ENCODE data around the gene AKAP13.

Gene AKAP13

DNA sequence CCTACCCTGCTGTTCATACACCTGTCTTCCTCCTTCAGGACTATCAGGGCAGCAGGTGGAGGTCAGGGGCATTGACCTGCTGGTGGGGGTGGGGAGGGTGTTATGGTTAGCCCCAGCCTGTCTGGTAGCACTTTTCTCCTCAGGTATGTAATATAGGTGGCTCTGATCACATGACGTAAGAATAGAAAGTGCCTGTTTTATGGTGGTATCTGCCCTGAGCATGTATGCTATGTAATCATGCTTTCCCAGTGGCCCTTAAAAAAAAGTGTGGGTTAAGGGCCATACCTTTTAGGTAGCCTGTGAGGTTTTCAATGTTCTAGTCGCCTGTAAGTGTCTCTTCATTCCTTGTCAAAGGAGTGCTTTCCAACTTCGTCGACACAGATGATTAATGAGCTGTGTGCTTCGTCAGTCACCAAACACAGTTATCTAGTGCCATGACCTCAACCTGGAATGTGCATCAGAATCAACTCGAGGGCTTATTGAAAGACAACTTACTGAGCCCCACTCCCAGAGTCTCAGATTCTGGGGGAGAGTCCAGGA, 328.1 kb downstream of the AKAP13 start:
- DNase-seq = no peak

- no peak for DNase-seq
Observed at GRCh38 chr15:85709250-85709649, 328.8 kb downstream of the AKAP13 start.

GRCh38 chr15:85710340-85710842, 330.0 kb downstream of the AKAP13 start:
- no peak for DNase-seq

- DNase-seq = no peak
Observed at GRCh38 chr15:85711580-85712192, 331.3 kb downstream of the AKAP13 start.

GRCh38 chr15:85716261-85716660, 335.9 kb downstream of the AKAP13 start:
- no peak for DNase-seq

- DNase-seq = no peak
Observed at GRCh38 chr15:85717212-85717611, 336.8 kb downstream of the AKAP13 start.

DNA sequence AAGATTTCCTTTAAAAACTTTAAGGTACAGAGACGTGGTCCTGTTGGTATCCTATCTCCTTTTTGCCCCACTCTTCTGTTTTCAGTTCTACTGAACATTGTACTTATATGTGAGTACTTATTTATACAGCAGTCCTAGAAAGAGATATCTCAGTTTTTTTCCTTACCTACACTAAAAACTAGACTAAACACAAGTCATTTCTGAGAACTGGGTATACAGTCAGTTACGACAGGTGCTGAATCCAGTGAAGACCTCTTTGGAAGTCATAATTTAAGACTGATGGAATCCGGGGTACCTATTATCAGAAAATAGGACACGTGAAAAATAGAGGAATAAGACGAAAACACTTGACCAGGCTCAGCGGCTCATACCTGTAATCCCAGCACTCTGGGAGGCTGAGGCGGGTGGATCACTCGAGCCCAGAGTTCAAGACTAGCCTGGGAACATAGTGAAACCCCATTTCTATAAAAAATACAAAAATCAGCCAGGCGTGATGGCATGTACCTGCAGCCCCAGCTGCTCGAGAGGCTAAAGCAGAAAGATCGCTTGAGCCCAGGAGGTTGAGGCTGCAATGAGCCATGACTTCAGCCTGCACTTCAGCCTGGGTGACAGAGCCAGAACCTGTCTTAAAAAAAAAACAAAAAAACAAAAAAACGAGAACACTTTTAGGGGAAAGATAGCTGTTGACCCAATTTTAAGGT, 338.0 kb downstream of the AKAP13 start:
- DNase-seq = no peak

DNA sequence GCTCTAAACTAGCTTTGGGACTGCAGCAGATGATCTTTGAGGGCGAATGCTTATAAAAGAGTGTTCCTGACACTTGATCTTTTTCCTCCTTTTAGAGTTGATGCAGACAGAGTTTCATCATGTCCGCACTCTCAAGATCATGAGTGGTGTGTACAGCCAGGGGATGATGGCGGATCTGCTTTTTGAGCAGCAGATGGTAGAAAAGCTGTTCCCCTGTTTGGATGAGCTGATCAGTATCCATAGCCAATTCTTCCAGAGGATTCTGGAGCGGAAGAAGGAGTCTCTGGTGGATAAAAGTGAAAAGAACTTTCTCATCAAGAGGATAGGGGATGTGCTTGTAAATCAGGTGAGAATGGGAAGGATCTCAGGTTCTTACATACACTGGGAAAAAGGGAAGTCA, 338.6 kb downstream of the AKAP13 start:
- DNase-seq = no peak

GRCh38 chr15:85722374-85723152, 342.2 kb downstream of the AKAP13 start:
- peak; percentile 46 for DNase-seq

GRCh38 chr15:85723960-85724945, 343.9 kb downstream of the AKAP13 start:
- DNase-seq = no peak

GRCh38 chr15:85725019-85725418, 344.6 kb downstream of the AKAP13 start:
- DNase-seq = no peak

GRCh38 chr15:85725564-85725963, 345.2 kb downstream of the AKAP13 start:
- DNase-seq = no peak

DNA sequence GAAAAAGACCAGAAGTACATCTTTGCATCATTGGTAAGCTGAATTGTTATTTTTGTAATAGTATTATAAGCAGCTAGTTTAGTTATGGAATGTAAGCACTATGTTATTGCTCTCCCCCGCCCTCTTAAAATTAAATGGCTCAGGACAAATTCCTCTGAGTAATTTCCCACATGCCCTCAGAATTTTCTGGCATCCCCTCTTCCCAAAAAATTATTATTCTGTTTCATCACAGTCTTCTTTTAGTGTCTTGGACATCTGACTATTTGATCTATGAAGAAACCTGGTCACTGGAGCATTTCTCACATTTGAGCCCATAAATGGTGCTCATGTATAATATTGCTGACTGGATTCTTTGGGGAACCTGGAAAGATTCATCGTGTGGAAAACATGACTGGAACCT, 346.1 kb downstream of the AKAP13 start:
- no peak for DNase-seq

- DNase-seq = no peak
Observed at GRCh38 chr15:85727068-85727467, 346.7 kb downstream of the AKAP13 start.

GRCh38 chr15:85730001-85730820, 349.8 kb downstream of the AKAP13 start:
- DNase-seq = peak; percentile 69 to 71

DNA sequence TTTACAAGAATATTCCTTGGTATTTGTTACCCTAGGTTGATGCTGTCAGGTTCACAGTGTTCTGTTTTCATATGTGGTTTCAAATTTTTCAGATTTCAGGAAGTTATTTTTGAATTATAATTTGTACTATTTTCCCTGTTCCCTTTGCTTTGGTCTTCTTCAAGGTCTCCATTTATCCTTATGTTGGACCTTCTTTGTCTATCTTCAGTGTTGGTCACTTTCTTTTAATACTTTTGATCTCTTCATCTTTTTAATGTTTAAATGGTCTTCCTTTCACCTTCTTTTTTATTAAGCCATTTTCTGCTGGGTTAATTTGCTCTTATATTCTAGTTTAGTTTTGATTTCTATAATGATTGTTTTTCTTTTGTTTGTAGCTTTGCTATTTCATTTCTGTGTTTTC, 353.0 kb downstream of the AKAP13 start:
- DNase-seq = no peak

- DNase-seq = no peak
Observed at GRCh38 chr15:85737061-85737460, 356.7 kb downstream of the AKAP13 start.

DNA sequence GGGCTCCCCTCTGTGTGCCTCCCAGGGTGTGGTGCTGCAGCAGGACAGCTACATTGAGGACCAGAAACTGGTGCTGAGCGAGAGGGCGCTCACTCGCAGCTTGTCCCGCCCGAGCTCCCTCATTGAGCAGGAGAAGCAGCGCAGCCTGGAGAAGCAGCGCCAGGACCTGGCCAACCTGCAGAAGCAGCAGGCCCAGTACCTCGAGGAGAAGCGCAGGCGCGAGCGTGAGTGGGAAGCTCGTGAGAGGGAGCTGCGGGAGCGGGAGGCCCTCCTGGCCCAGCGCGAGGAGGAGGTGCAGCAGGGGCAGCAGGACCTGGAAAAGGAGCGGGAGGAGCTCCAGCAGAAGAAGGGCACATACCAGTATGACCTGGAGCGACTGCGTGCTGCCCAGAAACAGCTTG, 360.6 kb downstream of the AKAP13 start:
- no peak for DNase-seq

DNA sequence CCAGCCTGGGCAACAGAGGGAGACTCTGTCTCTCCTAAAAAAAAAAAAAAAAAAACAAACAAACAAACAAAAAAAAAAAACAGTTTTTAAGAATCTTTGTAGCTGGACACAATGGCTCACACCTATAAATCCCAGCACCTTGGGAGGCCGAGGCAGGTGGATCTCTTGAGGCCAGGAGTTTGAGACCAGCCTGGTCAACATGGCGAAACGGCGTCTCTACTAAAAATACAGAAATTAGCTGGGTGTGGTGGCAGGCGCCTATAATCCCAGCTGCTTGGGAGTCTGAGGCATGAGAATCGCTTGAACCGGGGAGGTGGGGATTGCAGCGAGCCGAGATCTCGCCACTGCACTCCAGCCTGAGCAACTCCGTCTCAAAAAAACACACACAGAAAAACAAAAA, 361.3 kb downstream of the AKAP13 start:
- DNase-seq = no peak

DNA sequence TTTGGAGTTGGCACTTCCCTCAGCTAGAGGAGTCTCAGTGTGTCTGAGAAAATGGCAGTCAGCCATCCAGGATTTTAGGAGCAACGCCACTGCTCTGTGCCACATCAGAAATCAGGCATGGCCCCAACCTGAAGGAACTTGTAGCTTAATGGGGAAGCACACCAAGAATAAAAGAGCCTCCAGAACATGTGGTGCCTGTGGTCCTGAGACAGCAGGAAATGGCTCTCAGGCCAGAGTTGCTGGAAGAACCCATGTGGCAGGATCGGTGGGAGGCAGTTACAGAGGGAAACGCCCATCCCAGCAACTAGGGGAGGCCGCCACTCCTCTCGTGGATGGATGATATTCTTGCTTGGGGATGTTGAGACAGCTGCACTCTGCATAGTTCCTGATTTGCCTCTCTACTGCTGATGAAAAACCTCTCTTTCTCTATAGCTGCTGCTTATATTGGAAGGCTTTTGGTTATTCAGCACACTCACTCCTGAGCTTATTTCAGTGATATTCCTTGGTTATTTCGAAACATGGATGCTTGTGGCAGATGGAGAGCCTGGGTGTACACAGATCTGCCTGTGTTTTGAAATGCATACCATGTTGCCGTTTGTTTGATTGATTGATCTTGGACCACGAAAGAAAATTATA, 361.9 kb downstream of the AKAP13 start:
- peak; percentile 45 to 50 for DNase-seq
